Skeletal muscle satellite cell (primary cell): ENCODE results near the gene TUB.

Experiments used
- H3K27me3 ChIP-seq: 2 replicates; pipeline ENCODE4 v1.7.0; 2013; ENCODE audit warnings: low read length; ENCODE audit not compliant: control insufficient read depth, insufficient read depth
- H3K36me3 ChIP-seq: 2 replicates; pipeline ENCODE4 v1.7.0; 2013; ENCODE audit warnings: mild to moderate bottlenecking, control low read depth, low read length; ENCODE audit not compliant: insufficient read depth
- H3K4me1 ChIP-seq: 2 replicates; pipeline ENCODE4 v1.7.0; 2013; ENCODE audit warnings: low read length; ENCODE audit not compliant: control insufficient read depth, insufficient read depth
- H3K4me2 ChIP-seq: 2 replicates; pipeline ENCODE4 v1.7.0; 2013; ENCODE audit warnings: mild to moderate bottlenecking, low read length
- H3K4me3 ChIP-seq: 2 replicates; pipeline ENCODE4 v1.7.0; 2013; ENCODE audit warnings: low read length
- H3K9ac ChIP-seq: 2 replicates; pipeline ENCODE4 v1.7.0; 2013; ENCODE audit warnings: mild to moderate bottlenecking, low read depth, low read length, moderate library complexity
- H3K9me3 ChIP-seq: replicated peaks from 2 replicates; pipeline ENCODE4 v1.7.0; 2013; ENCODE audit warnings: mild to moderate bottlenecking, control low read depth, low read length

Gene TUB

DNA sequence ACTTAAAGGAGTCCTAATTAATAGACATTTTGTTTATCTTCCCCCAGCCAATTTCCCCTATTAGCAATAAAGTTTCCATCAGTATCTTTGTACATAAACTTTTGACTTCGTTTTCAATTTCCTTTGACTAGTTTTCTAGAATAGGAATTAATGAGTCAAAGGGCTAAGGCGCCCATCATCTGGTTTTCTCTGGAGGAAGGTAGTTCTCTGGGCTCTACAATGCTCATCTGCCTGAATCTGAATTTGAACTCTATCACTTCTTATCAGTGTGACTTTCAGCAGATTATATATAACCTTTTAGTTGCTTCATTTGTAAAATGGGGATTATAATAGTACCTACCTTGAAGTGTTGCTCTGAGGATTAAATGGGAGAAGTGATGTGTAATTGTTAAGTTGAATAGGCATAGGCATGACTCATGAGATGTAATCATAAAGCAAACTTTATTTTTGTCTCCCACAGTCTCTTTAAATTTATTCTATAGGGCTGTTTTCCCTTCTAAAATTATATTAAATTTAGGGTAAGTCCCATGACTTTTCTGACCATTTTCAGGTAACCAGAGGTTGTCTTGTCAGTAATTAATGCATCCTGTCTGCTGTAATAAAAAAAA, 5.8 kb upstream of the TUB start:
- Histone ChIP-seq H3K36me3 (no peaks in the 10 kb centered on the region), H3K27me3 (peaks cover 23% of the 10 kb centered on the region), H3K4me1 (no peaks in the 10 kb centered on the region), H3K4me2 (no peak overlapping the region), H3K9ac (no peak overlapping the region), H3K4me3 (no peak overlapping the region), H3K9me3 (no peaks in the 10 kb centered on the region)

DNA sequence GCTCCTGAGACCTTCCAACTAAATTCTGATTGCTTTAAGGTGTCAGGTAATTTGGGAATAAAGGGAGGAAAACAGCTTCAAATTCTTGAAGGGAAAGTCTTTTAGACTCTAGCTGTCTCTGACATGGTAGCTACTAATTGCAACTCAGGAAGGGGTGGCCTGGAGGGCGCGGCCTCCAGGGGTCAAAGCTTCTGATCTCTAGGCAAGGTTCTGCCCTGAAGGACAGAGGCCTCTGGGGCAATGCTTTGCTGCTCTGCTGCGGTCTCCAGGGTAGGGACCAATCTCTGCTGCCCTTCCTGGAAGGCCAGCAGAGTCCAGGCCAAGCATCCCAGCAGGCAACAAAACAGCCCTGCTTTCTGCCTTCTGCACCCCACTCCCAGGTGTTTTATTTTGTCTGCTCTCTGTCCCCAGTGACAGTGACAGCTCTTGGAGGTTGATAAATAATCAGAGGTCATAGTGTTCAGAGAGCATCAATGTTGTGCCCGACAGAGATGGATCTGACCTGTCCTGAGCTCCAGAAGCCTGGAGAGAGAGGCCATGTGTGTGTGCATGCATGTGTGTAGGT, 1.8 kb upstream of the TUB start:
- Histone ChIP-seq H3K4me3 (no peak overlapping the region), H3K27me3 (peaks cover 15% of the 10 kb centered on the region), H3K4me1 (peaks cover 11% of the 10 kb centered on the region), H3K4me2 (no peak overlapping the region), H3K9me3 (no peaks in the 10 kb centered on the region), H3K9ac (no peak overlapping the region), H3K36me3 (no peaks in the 10 kb centered on the region)

DNA sequence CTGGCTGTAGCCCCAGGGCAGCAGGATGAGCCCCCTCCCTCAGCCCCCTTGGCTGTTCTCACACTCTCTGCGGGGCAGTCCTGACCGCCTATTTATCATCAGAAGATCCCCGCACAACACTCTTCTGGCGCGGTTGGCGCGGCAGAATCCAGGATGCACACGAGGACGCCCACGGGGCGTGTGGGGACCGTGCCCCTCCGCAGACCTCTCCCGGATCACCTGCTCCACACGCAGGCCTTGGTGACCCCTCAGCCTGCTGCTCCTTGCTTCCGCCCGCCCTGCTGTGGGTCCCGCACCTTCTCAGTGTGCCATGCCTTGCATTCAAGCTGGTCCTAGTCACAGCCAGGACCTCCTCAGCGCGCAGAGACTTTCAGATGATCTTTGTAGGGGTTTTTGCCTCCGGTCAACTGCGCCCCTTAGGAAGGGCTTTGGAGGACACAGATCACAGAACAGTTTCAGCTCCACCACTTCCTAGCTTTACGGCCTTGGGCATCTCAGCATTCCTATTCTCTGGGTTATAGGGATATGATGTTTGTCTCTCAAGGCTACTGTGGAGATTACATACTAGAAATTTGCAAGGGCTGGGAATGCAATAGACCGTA, 841 bp upstream of the TUB start:
- H3K36me3 ChIP-seq: no peaks in the 10 kb centered on the region
- H3K4me1 ChIP-seq: peaks cover 11% of the 10 kb centered on the region
- H3K4me2 ChIP-seq: peak overlapping the region; percentile 90
- peaks cover 15% of the 10 kb centered on the region for H3K27me3 ChIP-seq
- H3K9me3 ChIP-seq: no peaks in the 10 kb centered on the region
- peak overlapping the region; percentile 76 for H3K4me3 ChIP-seq
- no peak overlapping the region for H3K9ac ChIP-seq

DNA sequence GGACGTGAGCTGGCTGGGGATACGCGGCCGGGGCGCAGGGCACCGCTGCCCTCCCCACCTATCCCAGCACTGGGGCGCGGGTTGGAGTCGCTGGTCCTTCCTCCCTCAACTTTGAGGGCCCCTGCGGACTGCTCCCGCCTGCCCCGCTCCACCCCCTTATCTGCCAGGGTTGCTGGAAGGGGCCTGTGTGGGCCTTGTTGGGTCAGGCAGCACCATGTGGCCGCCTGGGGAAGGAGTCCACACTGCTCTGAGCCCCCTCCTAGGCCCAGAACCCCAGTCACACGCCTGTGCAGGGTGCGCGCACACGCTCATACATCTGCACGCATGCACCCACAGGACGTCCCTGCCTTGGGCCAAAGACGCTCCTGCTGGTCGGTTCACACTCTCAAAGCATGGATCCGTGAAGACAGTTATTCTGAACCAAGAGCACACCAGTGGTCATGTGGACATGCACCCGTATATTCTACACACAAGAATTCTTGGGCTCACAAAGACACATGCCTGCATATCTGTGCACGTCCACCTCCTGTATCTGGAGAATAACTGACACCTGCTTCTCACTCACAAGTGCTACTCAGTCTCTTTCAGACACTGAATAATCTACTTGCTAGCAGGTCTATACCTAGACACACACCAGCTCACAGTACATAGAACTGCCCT, 710 bp downstream of the TUB start:
- Histone ChIP-seq H3K27me3 (peaks cover 19% of the 10 kb centered on the region), H3K9me3 (no peaks in the 10 kb centered on the region), H3K4me3 (peak overlapping the region; percentile 76), H3K9ac (peak overlapping the region; percentile 74), H3K4me1 (peaks cover 11% of the 10 kb centered on the region), H3K36me3 (no peaks in the 10 kb centered on the region), H3K4me2 (peak overlapping the region; percentile 90)

DNA sequence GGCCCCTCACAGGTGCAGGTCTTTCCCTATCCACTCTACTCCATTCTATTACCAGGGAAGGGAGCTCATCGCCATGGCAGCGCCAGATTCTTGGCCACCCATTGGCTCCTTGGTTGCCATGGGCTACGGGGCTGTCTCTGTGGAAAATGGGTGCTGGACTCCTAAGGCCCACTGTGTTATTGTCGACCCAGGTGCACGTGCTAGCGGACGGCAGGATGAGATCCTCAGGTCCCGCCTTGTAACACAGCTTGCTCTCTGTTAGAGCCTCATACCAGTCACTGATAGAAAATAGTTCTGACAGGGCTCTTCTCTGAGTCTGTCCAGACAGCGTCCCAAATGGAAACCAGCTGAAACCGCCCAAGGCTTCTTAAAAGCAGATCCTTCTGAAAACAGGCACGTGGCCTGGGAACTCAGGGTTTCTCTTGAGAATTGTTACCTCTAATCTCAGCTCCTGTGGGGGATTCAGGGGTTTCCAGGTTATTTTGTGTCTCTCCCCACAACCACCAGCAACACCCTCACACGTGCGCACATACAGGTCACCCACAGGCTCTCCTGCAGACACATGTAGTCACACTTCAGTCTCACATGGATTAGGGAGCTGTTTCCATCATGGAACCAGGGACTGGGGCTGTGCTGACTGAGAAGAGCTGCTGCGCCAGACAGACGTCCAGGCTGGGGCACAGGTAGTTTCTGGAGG, 1.5 kb downstream of the TUB start:
- no peaks in the 10 kb centered on the region for H3K36me3 ChIP-seq
- peaks cover 11% of the 10 kb centered on the region for H3K4me1 ChIP-seq
- H3K9ac ChIP-seq: no peak overlapping the region
- H3K4me3 ChIP-seq: no peak overlapping the region
- no peaks in the 10 kb centered on the region for H3K9me3 ChIP-seq
- H3K4me2 ChIP-seq: no peak overlapping the region
- peaks cover 19% of the 10 kb centered on the region for H3K27me3 ChIP-seq

DNA sequence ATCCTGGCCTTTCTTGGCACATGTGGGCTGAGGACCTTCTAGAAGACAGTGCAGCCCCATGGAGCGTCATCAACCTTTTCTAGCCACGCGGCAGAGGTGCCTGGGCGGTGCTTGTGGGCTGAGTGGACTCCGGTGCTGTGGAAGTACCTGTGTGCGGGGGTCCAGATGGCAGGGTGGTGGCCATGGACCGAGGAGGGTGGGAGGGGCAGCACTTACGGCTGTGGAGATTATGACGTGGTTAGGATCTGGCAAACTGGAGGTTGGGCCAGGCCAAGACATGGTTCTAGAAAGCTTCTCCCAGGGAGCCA, 2.0 kb downstream of the TUB start:
- H3K36me3 ChIP-seq: no peaks in the 10 kb centered on the region

DNA sequence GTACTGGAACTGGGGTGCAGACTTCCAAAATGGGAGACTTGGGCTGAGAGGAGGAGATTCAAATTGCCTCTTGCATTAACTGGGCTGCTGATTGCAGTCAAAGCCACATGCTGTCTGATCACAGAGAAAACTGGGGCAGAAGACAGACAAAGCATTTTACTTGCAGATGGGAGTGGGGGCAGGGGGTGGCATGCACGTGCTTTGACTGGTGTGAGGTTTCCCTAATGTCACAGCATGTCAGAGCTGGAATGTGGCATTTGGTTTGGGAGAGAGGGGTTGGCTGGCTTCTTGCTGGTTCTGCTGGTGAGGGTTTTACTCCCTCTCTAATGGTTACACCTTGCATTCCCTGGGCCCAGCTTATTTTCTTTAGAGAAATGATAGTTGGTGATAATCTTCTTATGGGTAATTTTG, 2.9 kb downstream of the TUB start:
- Histone ChIP-seq H3K4me3 (no peak overlapping the region), H3K27me3 (peaks cover 19% of the 10 kb centered on the region), H3K9me3 (no peaks in the 10 kb centered on the region), H3K4me1 (peaks cover 11% of the 10 kb centered on the region), H3K36me3 (no peaks in the 10 kb centered on the region), H3K4me2 (no peak overlapping the region), H3K9ac (no peak overlapping the region)

More for the DNA sequence above, 2.0 kb downstream of the TUB start:
- no peak overlapping the region for H3K4me3 ChIP-seq
- H3K27me3 ChIP-seq: peaks cover 19% of the 10 kb centered on the region
- peaks cover 11% of the 10 kb centered on the region for H3K4me1 ChIP-seq
- H3K9ac ChIP-seq: no peak overlapping the region
- no peaks in the 10 kb centered on the region for H3K9me3 ChIP-seq
- H3K4me2 ChIP-seq: no peak overlapping the region

DNA sequence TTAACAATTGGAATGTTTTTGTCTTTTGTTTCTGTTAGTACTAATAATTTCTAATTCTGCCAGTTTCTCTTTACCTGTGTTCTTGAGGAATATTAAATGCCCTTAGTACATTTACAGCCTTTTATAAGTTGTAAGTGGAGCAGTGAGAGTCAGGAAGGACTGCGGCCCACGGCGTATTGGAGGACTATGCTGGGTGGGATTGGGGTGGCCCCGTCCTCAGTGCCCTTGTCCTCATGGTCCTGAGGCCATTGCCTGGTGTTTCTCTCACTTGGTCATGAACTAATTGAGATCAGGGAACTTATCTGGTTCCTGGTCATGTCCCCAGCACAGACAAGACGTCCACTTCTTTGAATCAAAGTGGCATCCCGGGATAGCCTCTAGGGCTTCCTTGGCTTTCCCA, 3.3 kb downstream of the TUB start:
- peaks cover 19% of the 10 kb centered on the region for H3K27me3 ChIP-seq
- no peak overlapping the region for H3K9ac ChIP-seq
- no peaks in the 10 kb centered on the region for H3K36me3 ChIP-seq
- H3K9me3 ChIP-seq: no peaks in the 10 kb centered on the region
- no peak overlapping the region for H3K4me2 ChIP-seq
- no peak overlapping the region for H3K4me3 ChIP-seq
- H3K4me1 ChIP-seq: peaks cover 11% of the 10 kb centered on the region

DNA sequence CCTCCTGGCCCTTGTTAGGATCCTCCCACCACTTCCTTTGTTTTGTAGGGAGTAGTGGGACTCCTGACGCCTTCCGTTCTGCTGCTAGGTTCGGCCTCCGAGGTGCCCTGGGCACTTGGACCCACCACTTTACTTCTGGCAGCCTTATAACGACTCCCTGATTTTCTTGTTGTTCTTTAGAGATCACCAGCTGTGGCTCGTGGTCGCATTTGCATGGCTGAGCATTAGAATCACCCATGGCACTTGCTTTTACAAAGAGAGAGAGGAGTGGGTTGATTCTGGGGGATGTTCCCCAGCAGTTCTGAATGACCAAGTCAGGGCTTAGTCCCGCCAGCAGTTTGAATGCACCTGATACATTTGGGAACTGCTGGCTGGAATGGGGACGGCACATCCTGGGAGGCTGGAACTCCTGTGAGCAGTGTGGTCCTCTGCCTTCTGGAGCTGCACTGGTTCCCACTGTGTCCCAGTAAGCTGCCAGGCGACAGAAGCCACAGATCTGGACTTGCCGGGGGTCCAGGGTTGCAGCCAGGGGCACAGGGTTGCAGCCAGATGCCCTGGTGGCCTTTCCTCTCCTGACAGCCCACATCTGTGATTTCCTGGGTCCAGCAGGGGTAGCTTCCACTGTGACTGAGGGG, 4.1 kb downstream of the TUB start:
- Histone ChIP-seq H3K4me2 (no peak overlapping the region), H3K9ac (no peak overlapping the region), H3K36me3 (no peaks in the 10 kb centered on the region), H3K9me3 (no peaks in the 10 kb centered on the region), H3K4me1 (peaks cover 11% of the 10 kb centered on the region), H3K4me3 (no peak overlapping the region), H3K27me3 (peaks cover 15% of the 10 kb centered on the region)

DNA sequence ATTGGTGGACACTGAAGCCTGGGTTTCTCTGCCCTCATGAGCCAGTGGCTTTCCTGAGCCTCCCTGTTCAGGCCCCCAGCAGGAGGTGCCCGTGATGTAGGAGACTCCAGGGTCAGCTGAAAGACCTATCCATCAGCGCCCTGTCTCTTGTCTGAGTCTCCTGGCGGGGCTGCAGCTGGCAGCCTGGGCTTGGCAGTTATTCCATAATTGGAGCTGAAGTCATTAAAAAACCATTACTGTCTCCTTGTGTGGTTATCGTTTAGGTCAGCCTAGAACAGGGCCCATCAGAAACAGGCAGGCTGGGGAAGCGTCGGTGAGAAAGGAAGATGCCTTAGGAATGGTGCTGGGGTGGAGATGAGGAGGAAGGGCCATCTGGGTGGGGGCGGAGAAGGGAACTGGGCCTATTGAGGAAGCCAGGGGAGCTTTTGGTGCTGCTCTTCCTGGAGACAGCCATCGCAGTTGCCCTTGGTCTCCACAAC, 5.0 kb downstream of the TUB start:
- Histone ChIP-seq H3K4me2 (no peak overlapping the region), H3K9me3 (no peaks in the 10 kb centered on the region), H3K4me3 (no peak overlapping the region), H3K36me3 (no peaks in the 10 kb centered on the region), H3K27me3 (peaks cover 9% of the 10 kb centered on the region), H3K9ac (no peak overlapping the region), H3K4me1 (peaks cover 7% of the 10 kb centered on the region)

DNA sequence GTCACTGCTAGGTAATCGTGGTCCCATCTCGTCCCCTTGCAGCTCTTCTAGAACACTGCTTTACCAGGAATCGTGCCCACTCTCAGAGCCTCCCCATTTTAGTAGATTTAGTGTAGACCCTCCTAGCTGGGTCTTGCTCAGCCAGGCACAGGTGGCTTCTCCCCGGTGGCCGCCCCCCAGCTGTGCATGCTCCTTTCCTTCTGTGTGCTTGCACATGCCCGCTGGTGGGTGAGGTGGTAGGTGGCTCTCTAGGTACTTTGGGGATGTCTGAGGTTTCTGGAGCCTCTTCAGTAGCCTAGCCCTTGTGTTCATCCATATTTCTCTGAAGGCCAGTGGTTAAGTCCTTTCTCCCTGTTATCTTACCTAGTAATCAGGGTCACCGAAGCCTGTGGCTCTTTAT, 5.6 kb downstream of the TUB start:
- Histone ChIP-seq H3K36me3 (no peaks in the 10 kb centered on the region), H3K4me3 (no peak overlapping the region), H3K4me1 (peaks cover 5% of the 10 kb centered on the region), H3K4me2 (no peak overlapping the region), H3K9ac (no peak overlapping the region), H3K27me3 (peaks cover 9% of the 10 kb centered on the region), H3K9me3 (no peaks in the 10 kb centered on the region)
